Tibial artery (tissue), 4 donors: ENCODE results near the gene STARD13.

ENCODE experiments used
- DNase-seq, 2 donors: peaks; one replicate each; pipeline ENCODE4 v3.0.0-alpha.2; 2019
- H3K27ac ChIP-seq, 2 donors: fragments of 200-600 bp; sonication (generic) in 1 of 2; 1 replicate in 1 of 2; 2 replicates in 1 of 2; pipeline ENCODE4 v1.5.1; 2018 to 2019; ENCODE audit warnings: mild to moderate bottlenecking in 1 of 2
- H3K27me3 ChIP-seq, 2 donors: fragments of 200-600 bp; sonication (generic) in 1 of 2; one replicate each; pipeline versions ENCODE4 v1.5.1 to v1.6.0; 2016 to 2019
- H3K36me3 ChIP-seq, 3 donors: fragments of 200-600 bp; sonication (generic) in 2 of 3; one replicate each; pipeline ENCODE4 v1.5.1; 2016 to 2019; ENCODE audit warnings: mild to moderate bottlenecking in 2 of 3
- H3K4me1 ChIP-seq, 4 donors: fragments of 200-600 bp; sonication (generic) in 2 of 4; 1 replicate in 3 of 4; 2 replicates in 1 of 4; pipeline ENCODE4 v1.5.1; 2016 to 2019
- H3K4me3 ChIP-seq, 2 donors: fragments of 200-600 bp; sonication (generic) in 1 of 2; 1 replicate in 1 of 2; 2 replicates in 1 of 2; pipeline ENCODE4 v1.5.1; 2018 to 2019; ENCODE audit warnings: mild to moderate bottlenecking in 2 of 2
- H3K9me3 ChIP-seq, 3 donors: fragments of 200-600 bp; sonication (generic) in 1 of 3; one replicate each; pipeline ENCODE4 v1.5.1; 2016 to 2019
- intact Hi-C: fragments of 100-400 bp; cut with DNase I; formaldehyde crosslinking; loops from one replicate; pipeline ENCODE4 v1.15.0; 2023; ENCODE audit warnings: low total_unique reads
- TF ChIP-seq, protein P1 (sequence below), 2 experiments: fragments of 200-600 bp in 1 of 2; fragments of 450-650 bp in 1 of 2; IDR thresholded peaks; one replicate each; pipeline ENCODE4 v1.5.1; 2017 to 2019; ENCODE audit warnings: antibody characterized with exemption in 2 of 2, mild to moderate bottlenecking in 1 of 2, moderate library complexity in 1 of 2

STARD13 gene

DNA sequence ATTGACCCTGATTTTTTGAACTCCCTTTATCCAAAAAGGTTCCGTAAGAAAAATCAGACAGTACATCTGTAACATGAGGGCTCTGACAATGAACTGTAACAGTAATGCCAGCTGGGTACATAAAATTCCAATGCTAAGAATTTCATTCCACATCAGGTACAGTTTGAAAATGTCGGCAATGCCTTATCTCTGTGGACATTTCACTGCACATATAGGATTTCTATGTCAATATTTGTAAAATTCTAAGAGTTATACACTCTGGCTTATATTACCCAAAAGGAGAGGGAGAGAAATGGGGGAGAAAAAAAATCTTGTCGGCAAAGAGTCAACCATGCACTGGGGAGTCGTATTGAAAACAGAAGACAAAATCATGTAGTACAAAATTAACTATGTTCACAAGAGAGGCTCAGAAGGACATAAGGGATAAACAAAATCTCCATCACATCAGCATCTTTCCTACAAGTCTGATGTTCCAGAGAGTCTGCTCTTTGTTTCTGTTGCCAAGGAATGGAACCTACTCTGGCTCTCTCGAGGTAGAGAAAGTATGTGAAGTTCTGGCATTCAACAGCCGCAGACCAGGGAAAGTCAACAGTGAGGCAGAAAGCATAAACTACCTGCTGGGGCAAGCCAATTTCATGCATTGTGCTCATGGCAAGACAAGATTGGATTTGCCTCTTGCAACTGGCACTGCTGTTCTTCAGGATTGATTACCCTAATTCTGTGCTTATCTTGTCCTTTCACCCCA is 72.4 kb downstream of the STARD13 start:
- no peak for DNase-seq
- TF ChIP-seq, protein P1, sequence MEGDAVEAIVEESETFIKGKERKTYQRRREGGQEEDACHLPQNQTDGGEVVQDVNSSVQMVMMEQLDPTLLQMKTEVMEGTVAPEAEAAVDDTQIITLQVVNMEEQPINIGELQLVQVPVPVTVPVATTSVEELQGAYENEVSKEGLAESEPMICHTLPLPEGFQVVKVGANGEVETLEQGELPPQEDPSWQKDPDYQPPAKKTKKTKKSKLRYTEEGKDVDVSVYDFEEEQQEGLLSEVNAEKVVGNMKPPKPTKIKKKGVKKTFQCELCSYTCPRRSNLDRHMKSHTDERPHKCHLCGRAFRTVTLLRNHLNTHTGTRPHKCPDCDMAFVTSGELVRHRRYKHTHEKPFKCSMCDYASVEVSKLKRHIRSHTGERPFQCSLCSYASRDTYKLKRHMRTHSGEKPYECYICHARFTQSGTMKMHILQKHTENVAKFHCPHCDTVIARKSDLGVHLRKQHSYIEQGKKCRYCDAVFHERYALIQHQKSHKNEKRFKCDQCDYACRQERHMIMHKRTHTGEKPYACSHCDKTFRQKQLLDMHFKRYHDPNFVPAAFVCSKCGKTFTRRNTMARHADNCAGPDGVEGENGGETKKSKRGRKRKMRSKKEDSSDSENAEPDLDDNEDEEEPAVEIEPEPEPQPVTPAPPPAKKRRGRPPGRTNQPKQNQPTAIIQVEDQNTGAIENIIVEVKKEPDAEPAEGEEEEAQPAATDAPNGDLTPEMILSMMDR (IDR thresholded peaks at IDR 0.05): no peak
- H3K9me3 ChIP-seq: no peaks in the 10 kb centered on the region
- no peak overlapping the region for H3K4me3 ChIP-seq
- intact Hi-C loops: no loop called here
- no peaks in the 10 kb centered on the region for H3K36me3 ChIP-seq
- H3K27ac ChIP-seq: peak overlapping the region in 1 of 2 donors; percentile 23
- no peaks in the 10 kb centered on the region for H3K27me3 ChIP-seq
- peaks cover 0 to 35% (median 23%) of the 10 kb centered on the region in 4 donors for H3K4me1 ChIP-seq

GRCh38 chr13:33212396-33212795 is 73.2 kb downstream of the STARD13 start:
- peaks cover 0 to 36% (median 30%) of the 10 kb centered on the region in 4 donors for H3K4me1 ChIP-seq
- no peak overlapping the region for H3K4me3 ChIP-seq
- H3K27ac ChIP-seq: no peak overlapping the region
- no peak for DNase-seq
- H3K9me3 ChIP-seq: no peaks in the 10 kb centered on the region
- no peaks in the 10 kb centered on the region for H3K27me3 ChIP-seq
- TF ChIP-seq, protein P1 (IDR thresholded peaks at IDR 0.05): no peak
- intact Hi-C loops: no loop called here
- H3K36me3 ChIP-seq: no peaks in the 10 kb centered on the region

GRCh38 chr13:33210090-33210489 is 75.5 kb downstream of the STARD13 start:
- Histone ChIP-seq H3K4me3 (no peak overlapping the region), H3K4me1 (peaks cover 0 to 51% (median 41%) of the 10 kb centered on the region in 4 donors), H3K9me3 (no peaks in the 10 kb centered on the region), H3K36me3 (no peaks in the 10 kb centered on the region), H3K27me3 (no peaks in the 10 kb centered on the region), H3K27ac (no peak overlapping the region)
- intact Hi-C loops: no loop called here
- TF ChIP-seq, protein P1 (IDR thresholded peaks at IDR 0.05): no peak
- no peak for DNase-seq

DNA sequence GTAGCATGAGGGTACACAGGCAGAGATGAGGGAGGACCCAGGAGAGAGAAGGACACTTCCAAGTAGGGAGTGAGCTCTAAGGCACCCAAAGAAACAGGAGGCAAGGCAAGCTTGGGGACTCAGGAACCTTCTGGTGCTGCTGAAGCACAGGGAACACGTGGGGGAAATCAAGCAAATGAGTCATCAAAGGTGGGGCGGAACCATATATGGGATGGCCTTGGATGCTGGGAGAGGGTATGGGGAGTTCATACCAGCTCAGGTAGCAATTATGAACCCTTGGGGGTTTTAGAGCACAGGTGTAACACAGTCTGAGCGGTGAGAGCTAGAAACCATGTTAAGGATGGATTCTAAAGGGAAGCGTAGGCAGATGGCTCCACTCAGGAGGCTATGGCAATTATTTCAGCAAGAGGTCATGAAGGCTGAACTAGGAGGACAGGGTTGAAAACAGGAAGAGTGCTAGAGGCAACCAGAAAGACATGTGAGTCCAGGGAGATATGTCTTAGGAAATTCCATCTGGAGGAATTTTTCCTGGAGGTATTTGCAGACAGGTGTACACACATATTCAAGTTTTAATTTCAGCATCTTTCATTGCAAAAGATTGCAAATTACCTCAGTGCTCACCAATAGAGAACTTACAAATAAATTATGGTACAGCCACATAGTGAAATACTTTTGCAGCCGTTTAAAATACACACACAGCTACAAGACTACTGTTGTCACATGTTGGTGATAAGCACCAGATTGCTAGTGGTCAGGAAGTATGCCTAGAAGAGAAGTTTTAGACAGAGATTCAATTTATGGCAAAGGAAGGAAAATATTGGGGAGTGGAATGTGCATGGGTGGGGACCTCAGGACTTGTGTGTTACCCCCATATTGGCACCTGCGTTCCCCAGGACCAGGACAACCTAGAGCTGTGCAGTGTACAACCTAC is 77.0 kb downstream of the STARD13 start:
- H3K4me1 ChIP-seq: peaks cover 0 to 41% (median 29%) of the 10 kb centered on the region in 4 donors
- H3K9me3 ChIP-seq: no peaks in the 10 kb centered on the region
- H3K4me3 ChIP-seq: no peak overlapping the region
- H3K36me3 ChIP-seq: no peaks in the 10 kb centered on the region
- DNase-seq: no peak
- TF ChIP-seq, protein P1 (IDR thresholded peaks at IDR 0.05): no peak
- H3K27ac ChIP-seq: peak overlapping the region; percentile 81 to 86
- no peaks in the 10 kb centered on the region for H3K27me3 ChIP-seq
- intact Hi-C loops: no loop called here

DNA sequence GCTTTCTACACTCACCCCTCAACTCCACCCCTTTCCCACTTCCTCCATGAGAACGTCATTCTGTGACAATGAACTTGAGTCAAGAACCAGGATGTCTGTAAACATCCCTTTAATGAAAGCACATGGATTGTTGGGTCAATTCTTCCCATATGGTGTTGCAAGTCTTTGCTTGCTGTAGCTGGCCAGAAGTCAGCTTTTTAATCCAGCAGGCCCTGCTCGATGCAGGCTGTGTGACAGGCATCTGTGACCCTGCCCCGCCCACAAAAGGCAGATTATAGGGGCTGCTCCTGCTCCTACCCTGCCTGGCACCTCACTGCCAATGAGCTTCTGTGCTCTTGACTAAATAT is 78.0 kb downstream of the STARD13 start:
- Histone ChIP-seq H3K4me3 (no peak overlapping the region), H3K36me3 (no peaks in the 10 kb centered on the region), H3K9me3 (no peaks in the 10 kb centered on the region), H3K27me3 (no peaks in the 10 kb centered on the region), H3K27ac (peak overlapping the region; percentile 81 to 86), H3K4me1 (peaks cover 0 to 41% (median 24%) of the 10 kb centered on the region in 4 donors)
- intact Hi-C loops: no loop called here
- TF ChIP-seq, protein P1 (IDR thresholded peaks at IDR 0.05): no peak
- DNase-seq: no peak
